ENCODE results near the gene HSPB3. TPM values are rescaled to one million over a fixed set of nuclear protein-coding genes. Genes with fewer than 3 reads are reported as not detected.
A peak's percentile ranks its signal among the peaks of the same experiment; 100 is the strongest.
"Not testable (repeated sequence)": the region's sequence is repeated elsewhere in the genome, so short reads cannot be mapped to it uniquely, and the experiment has no call there.

Gene HSPB3
- total RNA-seq, 1 donor: 1.7 TPM

DNA sequence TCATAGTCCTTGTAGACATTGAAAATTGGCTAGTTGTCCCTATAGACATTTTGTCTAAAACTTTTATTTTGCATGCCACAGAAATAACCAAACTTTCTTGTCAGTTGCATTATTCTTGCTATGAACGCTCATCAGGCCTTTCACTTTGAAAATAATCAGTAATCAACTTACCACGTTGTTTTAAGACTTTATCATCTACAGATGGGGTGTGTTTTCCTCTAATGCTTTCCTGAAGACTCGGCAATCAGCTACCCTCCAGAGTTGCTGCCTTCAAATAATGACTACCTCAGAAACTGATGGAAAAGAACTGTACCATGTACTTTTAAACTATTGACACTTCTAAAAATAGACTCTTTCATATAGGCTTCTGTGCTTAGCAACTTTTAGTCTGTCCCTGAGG lies 33.5 kb upstream of the HSPB3 start:
- no peak for TF ChIP-seq CTCF (IDR thresholded peaks at IDR 0.05; ENCODE audit: insufficient read depth, low read depth, low read length)
- no peak for DNase-seq (ENCODE audit: low read depth)
- no peak overlapping the region for H3K4me3 ChIP-seq (ENCODE audit: low read depth, low read length)

DNA sequence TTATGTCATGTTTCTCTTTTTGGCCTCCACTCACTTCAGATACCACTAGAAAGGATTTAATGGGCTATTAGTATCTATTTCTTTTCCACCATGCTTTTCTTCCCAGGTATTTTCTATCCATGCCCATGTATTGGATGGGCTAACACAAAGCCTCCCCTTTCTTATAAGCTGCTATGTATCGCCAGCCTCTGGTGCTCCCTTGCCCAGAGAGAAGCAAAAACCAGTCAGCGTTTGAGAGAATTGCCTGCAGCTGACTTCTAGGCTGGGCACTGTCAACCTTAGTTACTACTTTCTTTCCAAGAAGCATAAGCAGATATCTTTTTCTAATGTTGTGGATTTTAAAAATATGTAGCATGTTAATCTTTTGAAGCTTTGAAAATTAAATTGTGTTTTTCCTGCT lies 30.2 kb upstream of the HSPB3 start:
- TF ChIP-seq CTCF (IDR thresholded peaks at IDR 0.05; ENCODE audit: insufficient read depth, low read depth, low read length): no peak
- no peak overlapping the region for H3K4me3 ChIP-seq (ENCODE audit: low read depth, low read length)
- no peak for DNase-seq (ENCODE audit: low read depth)

DNA sequence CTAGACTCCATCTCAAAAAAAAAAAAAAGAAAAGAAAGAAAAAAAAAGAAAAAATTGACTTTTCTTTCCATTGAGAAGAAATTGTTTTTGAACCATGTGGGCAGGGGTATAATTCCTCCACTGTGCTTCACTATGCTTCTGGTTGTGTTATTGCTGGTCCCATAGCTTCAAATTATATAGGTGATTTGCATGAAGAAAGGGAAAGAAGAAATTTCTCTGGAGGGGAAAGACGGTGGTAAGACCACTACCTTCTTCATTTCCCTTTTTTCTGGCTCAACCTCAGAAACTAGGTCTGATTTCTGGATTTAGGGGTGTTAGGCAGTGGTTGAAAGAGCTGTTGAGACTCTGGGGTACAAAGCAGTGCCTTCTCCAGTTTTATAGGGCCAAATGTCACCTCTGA lies 29.3 kb upstream of the HSPB3 start:
- no peak overlapping the region for H3K4me3 ChIP-seq (ENCODE audit: low read depth, low read length)
- no peak for DNase-seq (ENCODE audit: low read depth)
- TF ChIP-seq CTCF (IDR thresholded peaks at IDR 0.05; ENCODE audit: insufficient read depth, low read depth, low read length): no peak

- DNase-seq (ENCODE audit: low read depth): not testable (repeated sequence)
Observed at GRCh38 chr5:54434650-54435049, 20.8 kb upstream of the HSPB3 start.

DNA sequence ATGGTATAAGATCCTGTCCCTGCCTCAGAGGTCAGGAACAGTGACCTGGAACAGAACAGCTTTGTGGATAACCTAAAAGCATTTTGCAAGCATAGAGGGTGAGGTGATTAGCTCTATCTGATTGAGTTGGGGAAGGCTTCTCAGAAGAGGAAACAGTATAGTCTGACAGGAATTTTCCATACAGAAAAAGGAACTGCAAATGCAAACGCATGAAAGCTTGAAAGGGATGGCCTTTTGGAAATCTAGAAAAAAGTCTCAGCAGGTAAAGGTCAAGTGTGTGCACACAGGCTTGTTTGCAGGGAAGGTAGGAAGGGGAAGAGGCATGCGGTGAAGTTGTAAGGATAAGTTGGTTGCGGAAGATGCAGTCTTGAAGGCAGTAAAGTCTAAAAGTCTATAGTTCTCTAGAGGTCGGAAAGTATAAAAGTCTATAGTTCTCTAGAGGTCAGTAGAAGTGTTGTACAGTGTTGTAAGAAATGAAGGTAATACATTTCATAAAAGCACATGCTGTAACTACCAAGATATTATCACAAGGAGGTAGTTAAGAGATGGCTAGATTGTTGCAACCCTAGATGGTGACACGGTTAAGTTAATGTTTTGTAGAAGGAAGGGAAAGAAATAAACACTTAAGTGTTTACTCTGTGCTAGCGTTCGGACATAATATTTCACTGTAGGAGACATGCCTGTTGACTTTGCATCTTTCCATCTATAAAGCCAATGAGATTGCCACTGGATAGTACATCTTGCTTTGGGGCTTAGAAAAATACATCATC lies 16.7 kb upstream of the HSPB3 start:
- TF ChIP-seq CTCF (IDR thresholded peaks at IDR 0.05; ENCODE audit: insufficient read depth, low read depth, low read length): no peak
- no peak for DNase-seq (ENCODE audit: low read depth)
- H3K4me3 ChIP-seq (ENCODE audit: low read depth, low read length): no peak overlapping the region

More at GRCh38 chr5:54434650-54435049, 20.8 kb upstream of the HSPB3 start:
- H3K4me3 ChIP-seq (ENCODE audit: low read depth, low read length): not testable (repeated sequence)

DNA sequence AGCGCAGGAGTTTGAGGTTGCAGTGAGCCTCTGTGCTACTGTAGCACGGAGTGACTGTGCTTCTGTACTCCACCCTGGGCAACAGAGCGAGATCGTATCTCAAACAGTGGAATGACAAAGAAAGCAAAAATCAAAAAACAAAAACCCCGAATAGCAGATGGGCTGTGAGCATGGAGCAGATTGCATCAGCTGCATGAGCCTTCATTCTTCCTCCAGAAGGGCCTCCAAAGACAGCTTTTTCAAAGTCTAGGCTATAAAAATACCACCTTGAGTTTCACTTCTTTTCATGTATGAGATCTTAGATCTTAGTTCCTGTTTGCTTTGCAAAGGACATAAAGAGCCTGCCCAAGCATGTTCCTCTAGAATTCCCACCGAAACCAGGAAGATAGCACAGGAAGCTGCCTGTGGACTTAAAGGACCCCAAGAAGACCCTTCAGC lies 15.0 kb upstream of the HSPB3 start:
- H3K4me3 ChIP-seq (ENCODE audit: low read depth, low read length): no peak overlapping the region
- no peak for TF ChIP-seq CTCF (IDR thresholded peaks at IDR 0.05; ENCODE audit: insufficient read depth, low read depth, low read length)
- peak; percentile 17 for DNase-seq (ENCODE audit: low read depth)

- DNase-seq (ENCODE audit: low read depth): no peak
- TF ChIP-seq CTCF (IDR thresholded peaks at IDR 0.05; ENCODE audit: insufficient read depth, low read depth, low read length): no peak
Observed at GRCh38 chr5:54442271-54442670, 13.2 kb upstream of the HSPB3 start.

More at GRCh38 chr5:54442271-54442670, 13.2 kb upstream of the HSPB3 start:
- H3K4me3 ChIP-seq (ENCODE audit: low read depth, low read length): no peak overlapping the region

Measured in fibroblast of villous mesenchyme (primary cell).